Measurements from ENCODE around the gene SLC46A3.

The SLC46A3 gene

DNA sequence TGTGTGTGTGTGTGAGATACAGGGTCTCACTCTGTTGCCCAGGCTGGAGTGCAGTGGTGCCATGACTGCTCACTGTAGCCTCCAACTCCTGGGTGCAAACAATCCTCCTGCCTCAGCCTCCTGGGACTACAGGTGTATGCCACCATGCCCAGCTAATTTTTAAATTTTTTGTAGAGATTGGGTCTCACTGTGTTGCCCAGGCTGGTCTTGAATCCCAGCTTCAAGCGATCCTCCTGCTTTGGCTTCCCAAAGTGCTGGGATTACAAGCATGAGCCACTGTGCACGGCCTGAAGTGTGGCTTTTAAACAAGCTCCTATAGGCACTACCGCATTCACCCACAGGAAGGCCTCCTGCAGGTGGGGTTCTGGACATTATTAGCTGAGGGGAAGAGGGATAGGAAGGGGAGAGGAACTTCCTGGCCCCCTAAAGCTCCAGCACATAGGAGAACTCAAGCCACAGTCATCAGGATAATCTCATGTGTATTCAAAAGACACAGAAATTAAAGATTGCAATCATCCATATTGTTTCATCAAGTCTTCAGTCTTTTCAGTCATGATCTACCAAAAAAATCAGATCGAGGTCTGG is 24.8 kb upstream of the SLC46A3 start:
- TF ChIP-seq GATA3 (IDR thresholded peaks at IDR 0.05; ENCODE audit: low read depth, low read length): no peak
- no peak for TF ChIP-seq GATA2 (IDR thresholded peaks at IDR 0.05; ENCODE audit: low read depth, low read length)

DNA sequence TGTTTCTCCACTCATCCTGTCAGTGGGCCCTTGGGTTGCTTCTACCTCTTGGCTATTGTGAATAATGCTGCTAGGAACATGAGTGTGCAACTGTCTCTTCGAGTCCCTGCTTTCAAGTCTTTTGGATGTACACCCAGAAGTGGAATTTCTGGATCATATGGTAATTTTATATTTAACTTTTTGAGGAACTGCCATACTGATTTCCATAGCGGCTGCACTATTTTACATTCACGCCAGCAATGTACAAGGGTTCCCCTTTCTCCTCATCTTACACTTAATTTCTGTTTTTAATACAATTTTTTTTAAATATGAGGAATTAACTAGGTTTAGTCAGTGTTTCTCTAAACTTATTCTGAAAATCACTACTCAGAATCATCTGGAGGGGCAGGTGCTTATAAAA is 24.2 kb upstream of the SLC46A3 start:
- TF ChIP-seq GATA3 (IDR thresholded peaks at IDR 0.05; ENCODE audit: low read depth, low read length) (no peak), GATA2 (IDR thresholded peaks at IDR 0.05; ENCODE audit: low read depth, low read length) (no peak)

DNA sequence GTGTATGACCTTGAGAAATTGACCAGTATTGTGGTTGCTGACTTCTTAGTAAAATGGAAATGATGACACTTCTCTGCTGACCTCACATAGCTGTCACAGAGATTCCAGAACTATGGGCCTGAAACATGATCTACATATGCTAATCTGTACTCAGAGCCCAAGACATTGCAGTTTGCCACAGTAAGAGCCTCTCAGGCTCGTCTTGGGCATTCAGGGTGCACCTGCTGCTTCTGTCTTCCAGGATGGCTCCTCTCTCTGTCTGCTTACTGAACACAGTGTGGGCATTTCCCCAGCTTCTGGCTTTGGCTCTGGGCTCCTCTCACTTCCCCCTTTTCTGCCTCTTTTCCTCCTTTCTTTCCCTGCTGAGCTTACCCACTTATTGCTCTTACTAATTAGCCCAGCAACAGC is 22.3 kb upstream of the SLC46A3 start:
- TF ChIP-seq GATA2 (IDR thresholded peaks at IDR 0.05; ENCODE audit: low read depth, low read length) (no peak), GATA3 (IDR thresholded peaks at IDR 0.05; ENCODE audit: low read depth, low read length) (no peak)

DNA sequence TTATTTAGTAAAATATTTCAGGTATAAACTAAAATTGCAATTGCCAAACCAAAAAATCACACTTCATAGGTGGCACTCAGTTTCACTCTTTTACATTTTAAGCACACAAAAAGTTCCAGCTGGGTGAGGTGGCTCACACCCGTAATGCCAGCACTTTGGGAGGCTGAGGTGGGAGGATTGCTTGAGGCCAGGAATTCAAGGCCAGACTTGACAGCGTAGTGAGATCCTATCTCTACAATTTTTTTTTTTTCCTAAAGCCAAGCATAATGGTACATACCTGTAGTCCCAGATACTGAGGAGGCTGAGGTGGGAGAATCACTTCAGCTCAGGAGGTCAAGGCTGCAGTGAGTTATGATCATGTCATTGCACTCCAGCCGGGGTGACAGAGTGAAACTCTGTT is 20.6 kb upstream of the SLC46A3 start:
- no peak for TF ChIP-seq GATA2 (IDR thresholded peaks at IDR 0.05; ENCODE audit: low read depth, low read length)
- no peak for TF ChIP-seq GATA3 (IDR thresholded peaks at IDR 0.05; ENCODE audit: low read depth, low read length)

DNA sequence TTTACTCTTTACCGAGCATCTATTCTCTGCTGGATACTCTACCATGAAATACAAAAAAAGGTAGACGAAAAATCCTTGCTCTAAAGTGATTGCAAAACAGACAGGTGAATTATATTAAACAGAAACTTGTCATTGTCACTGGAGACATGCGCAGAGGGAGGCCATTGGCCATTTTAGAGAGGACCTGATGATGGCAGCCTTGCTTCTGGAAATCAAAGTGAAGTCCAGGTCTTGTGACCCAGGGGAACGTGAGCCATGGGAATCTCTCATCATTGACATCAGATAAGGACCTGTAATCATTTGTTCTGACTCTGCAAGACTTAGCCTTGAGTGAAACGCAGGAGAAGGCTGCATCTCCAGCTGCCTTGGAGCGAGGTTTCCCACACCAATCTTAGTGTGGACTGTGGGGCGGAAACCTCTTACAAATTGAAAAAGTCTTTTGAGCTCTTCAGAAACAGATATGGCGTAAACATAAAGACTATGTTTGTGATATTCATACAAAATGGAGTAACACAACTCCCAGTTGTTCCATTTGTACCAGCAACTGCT is 16.8 kb upstream of the SLC46A3 start:
- TF ChIP-seq GATA3 (IDR thresholded peaks at IDR 0.05; ENCODE audit: low read depth, low read length) (no peak), GATA2 (IDR thresholded peaks at IDR 0.05; ENCODE audit: low read depth, low read length) (no peak)

DNA sequence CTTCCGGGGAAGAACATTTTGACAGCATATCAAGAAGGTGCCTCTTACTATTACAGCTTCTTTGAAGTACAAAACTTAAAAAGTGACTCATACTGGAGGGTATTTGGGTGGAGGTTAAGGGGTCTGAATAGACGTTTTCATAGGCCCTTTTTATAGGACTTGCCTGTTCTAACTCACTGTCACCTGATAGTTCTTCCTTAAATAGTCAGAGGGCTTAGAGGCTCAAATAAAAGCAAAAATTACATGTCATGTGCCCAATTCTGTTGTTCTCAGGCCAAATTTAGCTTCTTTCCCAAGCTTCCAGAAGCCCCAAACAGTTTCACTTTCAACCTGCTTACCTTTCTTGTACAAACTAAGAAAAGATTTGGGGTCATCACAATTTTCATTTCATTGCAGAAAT is 16.1 kb upstream of the SLC46A3 start:
- TF ChIP-seq GATA2 (IDR thresholded peaks at IDR 0.05; ENCODE audit: low read depth, low read length) (no peak), GATA3 (IDR thresholded peaks at IDR 0.05; ENCODE audit: low read depth, low read length) (no peak)

DNA sequence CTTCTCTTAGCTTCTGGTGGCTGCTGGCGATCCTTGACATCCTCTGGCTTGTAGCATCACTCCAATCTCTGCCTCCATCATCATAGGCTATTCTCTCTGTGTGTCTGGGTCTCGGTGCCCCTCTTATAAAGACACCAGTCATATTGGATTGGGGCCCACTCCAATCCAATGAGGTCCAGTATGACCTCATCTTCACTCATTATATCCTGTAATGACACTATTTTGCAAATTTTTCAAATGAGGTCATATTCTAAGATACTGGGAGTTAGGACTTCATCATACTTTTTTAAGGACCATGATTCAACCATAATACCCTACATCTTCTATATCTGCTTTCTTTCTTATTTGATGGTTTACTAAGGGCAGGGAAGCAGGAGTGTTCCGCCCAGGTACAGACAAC is 12.0 kb upstream of the SLC46A3 start:
- TF ChIP-seq GATA3 (IDR thresholded peaks at IDR 0.05; ENCODE audit: low read depth, low read length) (no peak), GATA2 (IDR thresholded peaks at IDR 0.05; ENCODE audit: low read depth, low read length) (no peak)

DNA sequence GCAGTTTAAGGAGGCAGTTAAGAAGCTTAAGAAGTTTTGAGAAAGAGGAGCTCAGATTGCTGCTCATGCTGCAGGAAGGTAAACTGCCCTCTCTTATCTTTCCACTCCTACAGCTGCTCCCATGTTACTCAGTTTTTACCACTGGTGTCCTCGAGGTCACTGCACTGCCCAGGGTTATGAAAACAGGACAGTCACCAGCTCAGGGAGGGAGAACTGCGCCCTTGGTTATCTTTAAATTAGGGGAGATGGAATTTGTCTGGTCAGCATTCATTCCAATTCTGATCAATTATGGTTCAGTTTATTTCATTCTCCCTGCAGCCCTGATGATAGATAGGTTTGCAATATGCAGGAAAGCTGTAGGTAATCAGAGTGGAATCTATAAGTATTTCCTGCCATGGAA is 10.8 kb upstream of the SLC46A3 start:
- no peak for TF ChIP-seq GATA2 (IDR thresholded peaks at IDR 0.05; ENCODE audit: low read depth, low read length)

DNA sequence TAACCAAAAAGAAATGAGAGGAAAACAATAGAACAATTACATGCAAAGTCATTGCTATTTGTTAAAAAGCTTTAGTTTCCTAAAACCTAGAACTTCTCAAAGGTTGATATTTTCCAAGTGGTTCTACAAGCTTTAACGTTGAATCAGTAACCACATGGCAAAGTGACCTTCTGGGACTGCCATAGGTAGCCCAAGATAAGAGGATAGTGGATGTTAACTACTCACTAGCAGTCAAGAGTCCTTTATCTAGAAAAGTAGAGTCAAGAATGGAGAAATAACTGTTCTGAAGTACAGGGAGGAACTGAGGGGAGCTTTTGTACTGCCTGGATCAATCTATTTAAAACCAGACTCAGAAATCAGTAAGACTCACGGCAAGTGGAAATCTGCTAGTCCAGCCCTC is 9.9 kb upstream of the SLC46A3 start:
- TF ChIP-seq GATA3 (IDR thresholded peaks at IDR 0.05; ENCODE audit: low read depth, low read length): no peak
- TF ChIP-seq GATA2 (IDR thresholded peaks at IDR 0.05; ENCODE audit: low read depth, low read length): no peak

DNA sequence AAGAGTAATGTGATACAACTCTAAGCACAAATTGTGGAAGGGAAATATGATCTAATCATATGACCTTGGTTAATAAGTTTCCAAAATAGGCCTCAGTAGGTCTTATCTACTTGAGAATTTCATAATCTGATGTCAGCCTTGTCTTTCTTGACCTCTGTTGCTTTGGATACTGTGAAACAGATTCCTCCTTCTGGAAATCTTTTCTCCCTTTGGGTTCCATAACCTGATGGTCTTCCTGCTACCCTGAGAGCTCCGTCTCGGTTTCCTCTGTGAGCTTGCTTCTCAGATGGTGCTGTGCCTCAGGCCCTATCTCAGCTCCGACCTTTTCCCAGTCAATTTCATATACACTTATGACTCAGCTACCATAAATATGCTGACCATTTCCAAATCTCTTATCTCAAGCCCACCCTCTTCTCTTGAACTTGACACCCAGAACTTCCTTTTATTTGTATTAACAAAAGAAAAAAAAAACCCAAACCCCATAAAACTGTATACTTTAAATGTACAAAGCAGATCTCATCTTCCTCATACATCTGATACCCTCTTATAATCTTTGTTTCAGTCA is 6.4 kb upstream of the SLC46A3 start:
- TF ChIP-seq GATA2 (IDR thresholded peaks at IDR 0.05; ENCODE audit: low read depth, low read length) (no peak), GATA3 (IDR thresholded peaks at IDR 0.05; ENCODE audit: low read depth, low read length) (no peak)

DNA sequence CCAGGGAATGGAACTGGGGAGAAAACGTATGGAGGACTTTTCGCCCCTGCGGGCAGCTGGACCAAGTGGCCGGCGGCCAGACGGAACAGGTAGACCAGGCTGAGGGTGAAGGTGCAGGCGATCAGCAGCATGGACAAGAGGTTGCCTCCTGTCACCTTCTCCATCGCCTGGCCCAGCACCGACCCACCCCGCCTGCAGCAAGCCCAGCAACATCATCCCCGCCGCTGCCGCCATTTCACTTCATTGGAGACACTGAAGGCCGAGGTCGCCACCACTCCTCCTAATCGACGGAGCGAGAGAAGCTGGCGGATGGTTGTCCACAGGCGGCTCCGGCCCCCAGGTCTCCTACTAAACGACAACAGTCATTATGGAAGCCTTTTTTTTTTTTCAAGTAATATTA is 5.0 kb upstream of the SLC46A3 start:
- no peak for TF ChIP-seq GATA2 (IDR thresholded peaks at IDR 0.05; ENCODE audit: low read depth, low read length)
- TF ChIP-seq GATA3 (IDR thresholded peaks at IDR 0.05; ENCODE audit: low read depth, low read length): no peak

DNA sequence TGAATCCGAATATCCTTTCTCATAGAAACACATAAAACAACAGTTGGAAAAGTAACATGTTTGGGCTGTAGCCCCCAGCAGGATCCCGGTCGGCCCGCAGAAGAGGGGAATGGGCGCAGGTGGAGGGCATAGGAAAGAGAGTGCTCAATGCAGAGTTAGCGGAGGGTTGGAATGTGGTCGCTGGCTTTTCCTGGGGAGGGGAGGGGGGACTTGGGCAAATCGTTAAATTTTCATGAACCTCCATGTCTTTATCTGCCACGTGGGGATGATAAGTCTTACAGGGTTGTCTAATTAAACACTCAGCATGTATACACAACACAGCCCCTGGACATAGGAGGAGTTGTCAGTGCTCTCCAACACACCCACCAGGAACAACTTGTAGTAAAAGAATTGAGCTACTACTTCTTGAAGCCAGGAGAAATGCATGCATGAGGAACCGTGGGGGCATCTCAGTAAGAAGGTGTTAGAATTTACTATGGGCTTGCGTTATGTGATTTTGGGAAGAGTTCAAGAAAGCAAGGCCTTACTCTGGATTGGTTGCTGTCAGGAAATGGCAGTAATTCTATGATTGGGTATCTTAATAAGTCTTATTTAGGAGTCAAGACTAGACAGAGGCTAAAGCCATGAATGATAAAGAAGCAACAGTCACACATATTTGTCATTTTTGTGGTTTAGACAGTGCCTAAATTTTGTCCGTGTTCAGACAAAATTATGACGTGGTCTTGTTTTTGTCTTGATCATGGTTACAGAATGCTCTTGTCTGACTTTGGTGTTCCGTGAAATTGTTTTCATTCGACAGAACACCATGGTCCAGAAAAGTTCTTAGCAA is 671 bp upstream of the SLC46A3 start:
- TF ChIP-seq GATA2 (IDR thresholded peaks at IDR 0.05; ENCODE audit: low read depth, low read length) (no peak), GATA3 (IDR thresholded peaks at IDR 0.05; ENCODE audit: low read depth, low read length) (no peak)

DNA sequence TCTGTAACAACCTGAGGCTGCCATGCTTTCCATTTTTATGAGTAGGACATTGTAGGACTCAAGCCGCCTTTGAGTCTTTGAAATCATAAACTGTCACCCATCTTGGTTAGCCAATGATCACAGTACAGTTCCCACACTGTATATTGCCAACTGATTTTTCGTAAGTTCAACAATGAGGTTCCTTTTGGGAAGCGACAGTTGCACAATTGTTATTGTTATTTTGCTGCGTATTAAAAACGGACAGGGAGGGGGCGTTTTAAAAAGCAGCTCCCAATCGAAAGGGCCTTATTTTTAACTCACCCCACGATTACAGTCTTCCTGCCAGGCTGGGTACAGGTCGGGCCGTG is 601 bp downstream of the SLC46A3 start:
- TF ChIP-seq GATA3 (IDR thresholded peaks at IDR 0.05; ENCODE audit: low read depth, low read length) (no peak), GATA2 (IDR thresholded peaks at IDR 0.05; ENCODE audit: low read depth, low read length) (no peak)

DNA sequence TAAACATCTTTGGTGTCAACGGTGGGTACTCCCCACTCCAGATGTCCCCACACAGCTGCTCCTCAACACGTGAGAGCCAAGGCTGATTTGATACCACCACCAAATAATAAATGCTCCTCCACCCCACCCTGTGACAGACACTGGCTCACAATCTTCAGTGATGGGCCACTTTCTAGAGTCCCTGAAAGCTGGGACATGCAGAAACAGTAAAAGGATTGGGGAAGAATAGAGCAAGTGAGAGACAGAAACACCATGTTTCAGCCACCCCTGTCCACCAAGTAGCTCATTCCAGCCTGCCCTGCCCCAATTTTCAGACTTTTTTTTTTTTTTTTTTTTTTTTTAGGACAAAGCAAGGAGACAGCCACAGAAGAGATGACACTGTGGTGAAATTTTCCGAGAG is 1.6 kb downstream of the SLC46A3 start:
- no peak for TF ChIP-seq GATA2 (IDR thresholded peaks at IDR 0.05; ENCODE audit: low read depth, low read length)
- TF ChIP-seq GATA3 (IDR thresholded peaks at IDR 0.05; ENCODE audit: low read depth, low read length): no peak

DNA sequence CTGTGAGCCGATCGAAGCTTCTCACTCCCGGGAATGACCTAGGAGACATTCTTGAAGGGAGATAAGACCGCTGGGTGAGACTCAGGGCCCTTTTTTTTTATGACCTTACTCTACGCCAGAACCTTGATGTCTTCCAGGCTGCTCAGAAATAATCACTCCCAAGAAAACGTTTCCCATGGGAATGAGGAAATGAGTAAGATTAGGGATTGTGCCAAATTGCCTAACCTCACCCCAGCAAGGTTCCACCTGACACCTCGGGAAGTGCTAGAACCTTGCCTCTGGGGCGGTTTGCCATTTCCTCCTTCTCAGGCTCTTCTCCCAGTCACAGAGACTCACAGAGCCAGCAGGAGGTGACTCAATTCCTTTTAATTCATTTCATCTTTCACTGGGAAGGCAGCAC is 2.3 kb downstream of the SLC46A3 start:
- TF ChIP-seq GATA3 (IDR thresholded peaks at IDR 0.05; ENCODE audit: low read depth, low read length) (no peak), GATA2 (IDR thresholded peaks at IDR 0.05; ENCODE audit: low read depth, low read length) (no peak)

Measured in SH-SY5Y (cell line).